ENCODE results near the gene CLDN6. TPM values are rescaled to one million over a fixed set of nuclear protein-coding genes. Genes with fewer than 3 reads are reported as not detected.

Gene CLDN6
- total and polyA plus RNA-seq, 2 of the 13 experiments (the other 11 are each of a cell fraction or from before 2014, with no cell fraction given) = 5.9 to 7.6 TPM

- TF ChIP-seq ZNF564 (CRISPR knock-in tag; IDR thresholded peaks at IDR 0.05) (no peak), ZFYVE20 (CRISPR knock-in tag; IDR thresholded peaks at IDR 0.05; ENCODE audit: borderline replicate concordance, low read depth) (no peak), ZNF674 (CRISPR knock-in tag; IDR thresholded peaks at IDR 0.05; ENCODE audit: low read depth) (no peak), PITX1 (CRISPR knock-in tag; IDR thresholded peaks at IDR 0.05) (no peak), TAF1 (CRISPR knock-in tag; IDR thresholded peaks at IDR 0.05) (0 out of 2 replicates have a peak, but pooled peaks have one; percentile 19), CHCHD3 (CRISPR knock-in tag; IDR thresholded peaks at IDR 0.05) (no peak), PPARG (CRISPR knock-in tag; conservative IDR thresholded peaks at IDR 0.05) (no peak), GTF2F1 (IDR thresholded peaks at IDR 0.05; ENCODE audit: low read length) (no peak), EP300 (IDR thresholded peaks at IDR 0.05; ENCODE audit: low read depth in 2 of 2, low read length in 2 of 2) (0 out of 4 replicates have a peak, but pooled peaks of 1 of the 2 experiments have one; percentile 4), EP300 (CRISPR knock-in tag; IDR thresholded peaks at IDR 0.05; ENCODE audit: borderline replicate concordance) (no peak), NR2C2 (CRISPR knock-in tag; IDR thresholded peaks at IDR 0.05; ENCODE audit: borderline replicate concordance) (no peak), ZNF280B (CRISPR knock-in tag; IDR thresholded peaks at IDR 0.05; ENCODE audit: borderline replicate concordance) (no peak), ZBTB33 (CRISPR knock-in tag; IDR thresholded peaks at IDR 0.05) (no peak; the same call in 1 of the 2 replicates), ZNF562 (CRISPR knock-in tag; IDR thresholded peaks at IDR 0.05; ENCODE audit: borderline replicate concordance) (no peak), ZBTB4 (CRISPR knock-in tag; IDR thresholded peaks at IDR 0.05; ENCODE audit: borderline replicate concordance) (no peak), DZIP1 (CRISPR knock-in tag; IDR thresholded peaks at IDR 0.05) (no peak), CBX5 (CRISPR knock-in tag; IDR thresholded peaks at IDR 0.05; ENCODE audit: borderline replicate concordance) (no peak), ZNF597 (CRISPR knock-in tag; IDR thresholded peaks at IDR 0.05) (no peak)
Measured at GRCh38 chr16:3009568-3010390, 8.2 kb downstream of the CLDN6 start (continued).
